A673 (cell line): Measurements from ENCODE around the gene SLC9A8. TPM values are rescaled to one million over a fixed set of nuclear protein-coding genes. Genes with fewer than 3 reads are reported as not detected.

Source experiments
- BruUV-seq: library from RNA; stranded (reverse); fragments of 400-500 nt; replicated peaks from 2 replicates; lab custom pipeline; 2021; lab: Mats Ljungman, UMichigan
- CTCF ChIA-PET: fragments of 300-600 bp; sonication (Branson Sonifier 250); formaldehyde crosslinking; loops from one replicate; lab custom pipeline; 2022; ENCODE audit warnings: antibody characterized with exemption; lab: Charles Lee
- POLR2A ChIA-PET: fragments of 300-600 bp; sonication (Branson Sonifier 250); formaldehyde crosslinking; loops from one replicate; lab custom pipeline; 2022; ENCODE audit warnings: antibody characterized with exemption; ENCODE audit not compliant: low non-redundant PET; lab: Charles Lee
- DNase-seq: peaks from one replicate; pipeline ENCODE4 v3.0.0-alpha.2; 2015; ENCODE audit warnings: low spot score
- H3K27ac ChIP-seq: fragments of 200-600 bp; sonication (generic); 2 replicates; pipeline ENCODE4 v1.5.1; 2016; ENCODE audit warnings: mixed run types, low read depth, mild to moderate bottlenecking, mixed read lengths, antibody characterized with exemption, low read length; ENCODE audit not compliant: poor library complexity, severe bottlenecking
- H3K27me3 ChIP-seq: fragments of 200-600 bp; sonication (generic); replicated peaks from 2 replicates; pipeline ENCODE4 v1.6.1; 2017; ENCODE audit warnings: mixed run types, low read depth, mild to moderate bottlenecking, mixed read lengths, antibody characterized with exemption, low read length; ENCODE audit not compliant: insufficient read depth, poor library complexity
- H3K36me3 ChIP-seq: fragments of 200-600 bp; sonication (generic); 2 replicates; pipeline ENCODE4 v1.6.1; 2016; ENCODE audit warnings: mixed run types, mild to moderate bottlenecking, mixed read lengths, antibody characterized with exemption, low read length; ENCODE audit not compliant: insufficient read depth, poor library complexity, severe bottlenecking
- H3K4me1 ChIP-seq: fragments of 200-600 bp; sonication (generic); 2 replicates; pipeline ENCODE4 v1.6.1; 2017; ENCODE audit warnings: mixed run types, mild to moderate bottlenecking, mixed read lengths, antibody characterized with exemption, low read length; ENCODE audit not compliant: insufficient read depth, poor library complexity, severe bottlenecking
- H3K4me3 ChIP-seq: fragments of 200-600 bp; sonication (generic); 2 replicates; pipeline ENCODE4 v1.5.1; 2016; ENCODE audit warnings: low read depth, mixed run types, mild to moderate bottlenecking, mixed read lengths, low read length; ENCODE audit not compliant: poor library complexity, severe bottlenecking
- H3K9me3 ChIP-seq: fragments of 200-600 bp; sonication (generic); 2 replicates; pipeline ENCODE4 v1.6.1; 2016; ENCODE audit warnings: mixed run types, low read depth, mild to moderate bottlenecking, mixed read lengths, antibody characterized with exemption, low read length; ENCODE audit not compliant: poor library complexity, severe bottlenecking
- EZH2 ChIP-seq: fragments of 200-600 bp; sonication (generic); IDR thresholded peaks from 2 replicates; pipeline ENCODE4 v1.6.1; 2017; ENCODE audit warnings: borderline replicate concordance, low read depth, mild to moderate bottlenecking, mixed read lengths, antibody characterized with exemption, low read length; ENCODE audit not compliant: poor library complexity, severe bottlenecking
- intact Hi-C: fragments of 100-400 bp; cut with micrococcal nuclease; formaldehyde crosslinking; loops from one replicate; pipeline ENCODE4 v1.10.0; 2022; ENCODE audit not compliant: unreplicated experiment
- total RNA-seq: library from RNA; stranded (reverse); gene quantifications from 2 replicates; pipeline ENCODE4 v1.2.3, GENCODE V29; 2021
- TF ChIP-seq, protein P1 (sequence below): fragments of 300-800, 200-600 bp; sonication (generic); conservative IDR thresholded peaks from 2 replicates; pipeline ENCODE4 v1.5.1; 2017; ENCODE audit warnings: low read depth, mild to moderate bottlenecking, antibody characterized with exemption, low read length, moderate library complexity, mixed read lengths

Gene SLC9A8
- total RNA-seq, 1 experiment from 2014 or later = 9.8 TPM

DNA sequence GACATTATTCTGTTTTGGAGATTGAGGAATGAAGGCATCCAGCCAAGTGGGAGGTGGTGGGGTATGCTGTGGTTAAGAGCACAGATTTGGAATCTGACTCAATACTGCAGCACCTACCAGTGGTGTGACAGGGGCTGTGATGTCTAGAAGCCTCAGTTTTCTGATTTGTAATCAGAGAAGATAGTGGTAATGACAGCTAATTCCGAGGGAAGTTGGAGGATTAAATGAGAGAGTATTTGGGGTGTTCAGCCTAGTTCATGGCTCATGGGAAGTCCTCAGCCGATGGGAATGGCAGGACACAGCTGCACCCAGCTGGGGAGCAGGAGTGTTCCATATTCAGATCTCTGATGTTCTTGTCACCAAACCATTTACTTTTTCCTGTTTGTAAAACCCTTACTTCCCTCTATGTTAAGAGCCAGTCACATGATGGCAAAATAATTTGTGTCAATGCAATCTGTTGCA, 9.3 kb downstream of the SLC9A8 start:
- POLR2A ChIA-PET = no interaction called here
- Histone ChIP-seq H3K36me3 (peaks cover 25% of the 10 kb centered on the region), H3K9me3 (no peaks in the 10 kb centered on the region), H3K4me3 (no peak overlapping the region), H3K27me3 (no peaks in the 10 kb centered on the region), H3K4me1 (peaks cover 5% of the 10 kb centered on the region), H3K27ac (no peak overlapping the region)
- TF ChIP-seq, protein P1, sequence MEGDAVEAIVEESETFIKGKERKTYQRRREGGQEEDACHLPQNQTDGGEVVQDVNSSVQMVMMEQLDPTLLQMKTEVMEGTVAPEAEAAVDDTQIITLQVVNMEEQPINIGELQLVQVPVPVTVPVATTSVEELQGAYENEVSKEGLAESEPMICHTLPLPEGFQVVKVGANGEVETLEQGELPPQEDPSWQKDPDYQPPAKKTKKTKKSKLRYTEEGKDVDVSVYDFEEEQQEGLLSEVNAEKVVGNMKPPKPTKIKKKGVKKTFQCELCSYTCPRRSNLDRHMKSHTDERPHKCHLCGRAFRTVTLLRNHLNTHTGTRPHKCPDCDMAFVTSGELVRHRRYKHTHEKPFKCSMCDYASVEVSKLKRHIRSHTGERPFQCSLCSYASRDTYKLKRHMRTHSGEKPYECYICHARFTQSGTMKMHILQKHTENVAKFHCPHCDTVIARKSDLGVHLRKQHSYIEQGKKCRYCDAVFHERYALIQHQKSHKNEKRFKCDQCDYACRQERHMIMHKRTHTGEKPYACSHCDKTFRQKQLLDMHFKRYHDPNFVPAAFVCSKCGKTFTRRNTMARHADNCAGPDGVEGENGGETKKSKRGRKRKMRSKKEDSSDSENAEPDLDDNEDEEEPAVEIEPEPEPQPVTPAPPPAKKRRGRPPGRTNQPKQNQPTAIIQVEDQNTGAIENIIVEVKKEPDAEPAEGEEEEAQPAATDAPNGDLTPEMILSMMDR = no peak
- no peak for TF ChIP-seq EZH2
- BruUV-seq = no TSS peak
- intact Hi-C loops = no loop called here
- no peak for DNase-seq
- CTCF ChIA-PET = no interaction called here

DNA sequence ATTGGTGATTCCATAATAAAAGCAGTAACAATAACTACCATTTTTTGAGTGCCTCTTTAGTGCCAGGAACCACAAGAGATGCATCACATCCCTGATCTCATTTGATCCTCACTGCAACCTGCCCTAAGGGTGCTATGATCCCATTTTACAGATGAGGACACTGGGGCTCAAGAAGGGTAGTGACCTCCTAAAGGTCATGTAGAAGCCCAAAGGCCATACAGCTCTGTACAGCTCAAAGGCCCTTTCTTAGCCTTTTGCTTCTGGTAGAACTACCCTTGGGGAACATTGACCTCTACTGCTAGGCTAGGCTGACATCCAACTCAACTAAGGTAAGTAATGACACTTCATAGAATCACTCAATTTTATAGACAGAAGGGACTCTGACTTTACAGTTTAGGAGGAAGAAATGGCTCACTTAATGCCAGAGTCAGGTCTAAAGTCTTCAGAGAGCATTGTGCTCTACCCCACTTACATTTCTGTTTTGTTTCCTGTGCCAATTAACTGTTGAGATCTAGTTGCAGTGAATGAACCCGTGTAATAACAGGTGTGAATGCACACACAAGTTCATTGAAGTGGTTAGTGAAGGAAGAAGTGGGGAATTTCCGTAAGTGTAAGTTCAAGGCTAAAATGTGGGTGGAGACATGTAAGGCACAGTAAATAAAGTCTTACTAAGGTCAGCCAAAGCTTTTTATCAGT, 10.7 kb downstream of the SLC9A8 start:
- Histone ChIP-seq H3K27ac (no peak overlapping the region), H3K27me3 (no peaks in the 10 kb centered on the region), H3K36me3 (peaks cover 29% of the 10 kb centered on the region), H3K4me1 (peaks cover 5% of the 10 kb centered on the region), H3K9me3 (no peaks in the 10 kb centered on the region), H3K4me3 (no peak overlapping the region)
- no TSS peak for BruUV-seq
- ChIA-PET CTCF (no interaction called here), POLR2A (no interaction called here)
- intact Hi-C loops = no loop called here
- no peak for DNase-seq
- no peak for TF ChIP-seq EZH2
- TF ChIP-seq, protein P1 = no peak

- H3K9me3 ChIP-seq = no peaks in the 10 kb centered on the region
- no TSS peak for BruUV-seq
- DNase-seq = no peak
- H3K36me3 ChIP-seq = peaks cover 26% of the 10 kb centered on the region
- ChIA-PET CTCF (no interaction called here), POLR2A (no interaction called here)
- H3K4me1 ChIP-seq = peaks cover 5% of the 10 kb centered on the region
- H3K27me3 ChIP-seq = no peaks in the 10 kb centered on the region
- no peak for TF ChIP-seq EZH2
- TF ChIP-seq, protein P1 = no peak
- intact Hi-C loops = no loop called here
- no peak overlapping the region for H3K27ac ChIP-seq
- H3K4me3 ChIP-seq = no peak overlapping the region
Observed at GRCh38 chr20:49824206-49824605, 11.6 kb downstream of the SLC9A8 start.
